Measurements from ENCODE around the gene XBP1.
"Not testable (repeated sequence)": the region's sequence is repeated elsewhere in the genome, so short reads cannot be mapped to it uniquely, and the experiment has no call there.

XBP1 gene

GRCh38 chr22:28826921-28827320, 26.6 kb upstream of the XBP1 start:
- no peak overlapping the region for H3K4me2 ChIP-seq (ENCODE audit: low read depth, low read length, poor library complexity, severe bottlenecking)
- H4K20me1 ChIP-seq (ENCODE audit: low read depth, low read length): no peaks in the 10 kb centered on the region
- H3K9me2 ChIP-seq (replicated peaks; ENCODE audit: insufficient read depth, low read length): no peaks in the 10 kb centered on the region
- no peaks in the 10 kb centered on the region for H3K36me3 ChIP-seq (ENCODE audit: low read length)
- H3K9me3 ChIP-seq (ENCODE audit: insufficient read depth, low read length): no peaks in the 10 kb centered on the region
- no peaks in the 10 kb centered on the region for H3K27me3 ChIP-seq (ENCODE audit: low read length)
- TF ChIP-seq CTCF (IDR thresholded peaks at IDR 0.05; ENCODE audit: insufficient read depth, low read length, poor library complexity, severe bottlenecking) (no peak), EZH2phosphoT487 (conservative IDR thresholded peaks at IDR 0.05; ENCODE audit: low read length) (no peak)
- no peak overlapping the region for H2AFZ ChIP-seq (ENCODE audit: low read depth, low read length, severe bottlenecking)
- H3F3A ChIP-seq (ENCODE audit: insufficient read depth): no peaks in the 10 kb centered on the region
- no peak overlapping the region for H3K27ac ChIP-seq (ENCODE audit: low read depth, low read length)
- no peaks in the 10 kb centered on the region for H3K79me2 ChIP-seq (ENCODE audit: insufficient read depth, low read length)
- no peak overlapping the region for H3K4me3 ChIP-seq (ENCODE audit: insufficient read depth, low read length, poor library complexity, severe bottlenecking)
- H3K9ac ChIP-seq (ENCODE audit: low read length): no peak overlapping the region

GRCh38 chr22:28826430-28826829, 26.1 kb upstream of the XBP1 start:
- not testable (repeated sequence) for H3F3A ChIP-seq (ENCODE audit: insufficient read depth); H3K27ac ChIP-seq (ENCODE audit: low read depth, low read length); H3K4me2 ChIP-seq (ENCODE audit: low read depth, low read length, poor library complexity, severe bottlenecking); H4K20me1 ChIP-seq (ENCODE audit: low read depth, low read length); H3K9ac ChIP-seq (ENCODE audit: low read length); H3K27me3 ChIP-seq (ENCODE audit: low read length); H3K9me3 ChIP-seq (ENCODE audit: insufficient read depth, low read length); H3K36me3 ChIP-seq (ENCODE audit: low read length); H3K9me2 ChIP-seq (replicated peaks; ENCODE audit: insufficient read depth, low read length); H2AFZ ChIP-seq (ENCODE audit: low read depth, low read length, severe bottlenecking); H3K4me3 ChIP-seq (ENCODE audit: insufficient read depth, low read length, poor library complexity, severe bottlenecking); H3K79me2 ChIP-seq (ENCODE audit: insufficient read depth, low read length)

GRCh38 chr22:28824455-28824854, 24.1 kb upstream of the XBP1 start:
- not testable (repeated sequence) for H3K27ac ChIP-seq (ENCODE audit: low read depth, low read length); H3F3A ChIP-seq (ENCODE audit: insufficient read depth); H3K9ac ChIP-seq (ENCODE audit: low read length)

GRCh38 chr22:28822930-28823551, 22.7 kb upstream of the XBP1 start:
- H3K4me3 ChIP-seq (ENCODE audit: insufficient read depth, low read length, poor library complexity, severe bottlenecking): no peak overlapping the region

More at GRCh38 chr22:28824455-28824854, 24.1 kb upstream of the XBP1 start:
- H3K9me2 ChIP-seq (replicated peaks; ENCODE audit: insufficient read depth, low read length); H3K36me3 ChIP-seq (ENCODE audit: low read length); H3K9me3 ChIP-seq (ENCODE audit: insufficient read depth, low read length); H3K4me2 ChIP-seq (ENCODE audit: low read depth, low read length, poor library complexity, severe bottlenecking); H3K79me2 ChIP-seq (ENCODE audit: insufficient read depth, low read length); H3K4me3 ChIP-seq (ENCODE audit: insufficient read depth, low read length, poor library complexity, severe bottlenecking); H3K27me3 ChIP-seq (ENCODE audit: low read length); H4K20me1 ChIP-seq (ENCODE audit: low read depth, low read length); H2AFZ ChIP-seq (ENCODE audit: low read depth, low read length, severe bottlenecking): not testable (repeated sequence)

More at GRCh38 chr22:28822930-28823551, 22.7 kb upstream of the XBP1 start:
- Histone ChIP-seq H3K79me2 (ENCODE audit: insufficient read depth, low read length) (no peaks in the 10 kb centered on the region), H3K4me2 (ENCODE audit: low read depth, low read length, poor library complexity, severe bottlenecking) (no peak overlapping the region), H3K27me3 (ENCODE audit: low read length) (no peaks in the 10 kb centered on the region), H3K9ac (ENCODE audit: low read length) (no peak overlapping the region), H4K20me1 (ENCODE audit: low read depth, low read length) (no peaks in the 10 kb centered on the region), H3K9me3 (ENCODE audit: insufficient read depth, low read length) (no peaks in the 10 kb centered on the region), H3K36me3 (ENCODE audit: low read length) (no peaks in the 10 kb centered on the region), H2AFZ (ENCODE audit: low read depth, low read length, severe bottlenecking) (no peak overlapping the region), H3F3A (ENCODE audit: insufficient read depth) (no peaks in the 10 kb centered on the region), H3K9me2 (replicated peaks; ENCODE audit: insufficient read depth, low read length) (no peaks in the 10 kb centered on the region), H3K27ac (ENCODE audit: low read depth, low read length) (no peak overlapping the region)
- TF ChIP-seq CTCF (IDR thresholded peaks at IDR 0.05; ENCODE audit: insufficient read depth, low read length, poor library complexity, severe bottlenecking) (no peak), EZH2phosphoT487 (conservative IDR thresholded peaks at IDR 0.05; ENCODE audit: low read length) (no peak)
